Pulmonary artery endothelial cell (primary cell): ENCODE data around the gene CDH13. TPM values are rescaled to one million over a fixed set of nuclear protein-coding genes. Genes with fewer than 3 reads are reported as not detected.

Experiments
- DNase-seq: peaks from one replicate; pipeline ENCODE4 v3.0.0-alpha.2; 2011; ENCODE audit warnings: low read depth, low spot score
- total RNA-seq: library from RNA; depleted of rRNA; stranded (reverse); fragments of >200 nt; gene quantifications from 2 replicates; pipeline ENCODE4 v1.2.3, GENCODE V29; 2014

CDH13 gene
- total RNA-seq, 1 donor from 2014 or later, result 62.3 TPM

DNA sequence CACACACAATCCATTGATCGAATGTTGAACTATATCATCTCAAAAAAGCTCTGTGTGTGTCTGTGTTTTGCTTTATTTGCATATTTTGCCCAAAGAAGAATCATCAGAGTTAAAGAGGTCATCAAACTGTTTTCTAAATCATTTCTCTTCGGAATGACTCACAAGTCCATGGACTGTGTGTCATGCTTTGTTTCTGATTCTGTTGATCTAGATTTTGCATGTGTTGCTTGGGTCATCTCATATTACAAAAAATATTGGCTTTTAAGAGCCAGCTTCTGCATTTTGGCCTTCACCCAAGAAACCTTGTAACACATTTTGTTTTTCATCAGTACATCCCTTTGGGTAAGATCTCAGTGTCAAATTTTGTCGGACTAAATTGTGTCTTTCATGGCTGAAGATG lies 709.8 kb downstream of the CDH13 start:
- peak; percentile 88 for DNase-seq

DNA sequence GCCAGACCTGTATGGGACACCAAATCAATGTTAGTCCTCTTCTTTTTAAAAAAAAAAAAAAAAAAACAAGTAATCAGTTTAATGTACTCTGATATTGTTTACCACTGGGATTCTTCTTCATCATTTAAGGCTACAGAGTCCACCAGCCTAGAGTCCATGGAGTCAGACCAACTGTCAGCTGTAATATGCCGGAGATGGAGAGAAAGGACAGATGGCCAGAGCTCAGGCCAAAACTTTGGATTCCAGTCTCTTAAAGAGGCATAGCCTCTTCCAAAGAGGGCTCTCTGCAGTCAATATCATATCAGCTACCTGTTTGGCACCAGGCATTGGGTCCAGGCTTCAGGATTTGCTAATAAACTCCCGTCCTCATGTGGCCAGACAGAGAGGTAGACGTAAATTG lies 711.4 kb downstream of the CDH13 start:
- DNase-seq, result no peak

DNA sequence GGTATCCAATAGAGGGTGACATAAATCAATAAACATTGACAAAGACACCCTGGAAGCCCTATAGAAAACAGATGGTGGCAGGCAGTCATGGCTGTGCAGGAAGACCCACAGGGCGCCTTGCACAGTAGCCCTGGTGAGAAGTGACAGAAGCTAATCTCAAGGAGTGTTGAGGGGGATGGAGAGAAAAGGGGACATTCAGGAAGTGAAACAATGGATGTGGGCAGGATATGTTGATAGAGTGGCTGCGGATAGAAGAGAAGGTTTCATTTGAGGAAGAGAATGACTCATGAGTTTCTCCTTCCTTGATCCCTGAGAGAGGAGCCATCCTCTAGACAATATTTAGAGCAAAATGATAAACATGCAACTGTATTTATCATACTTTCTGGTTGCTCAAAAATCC lies 712.2 kb downstream of the CDH13 start:
- DNase-seq, result peak; percentile 75

DNA sequence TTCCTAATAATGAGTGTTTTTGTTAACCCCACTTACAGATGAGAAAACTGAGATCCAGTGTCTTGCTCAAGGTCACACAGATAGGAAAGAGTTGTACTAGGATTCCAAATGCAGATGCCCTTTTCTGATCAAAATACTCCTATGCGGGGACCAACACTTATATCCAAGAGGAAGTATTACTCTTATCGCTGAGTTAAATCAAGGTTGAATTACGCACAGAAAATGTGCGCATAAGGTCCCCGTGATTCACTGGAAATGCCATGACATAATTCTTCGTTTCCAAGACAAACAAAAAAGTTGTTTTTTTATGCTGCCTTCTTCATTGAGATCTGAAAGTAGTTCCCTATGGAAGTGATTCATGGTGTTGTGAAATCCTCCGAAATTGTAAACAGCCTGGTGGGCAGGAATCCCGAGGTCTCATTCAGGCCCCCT lies 717.2 kb downstream of the CDH13 start:
- peak; percentile 95 for DNase-seq

DNA sequence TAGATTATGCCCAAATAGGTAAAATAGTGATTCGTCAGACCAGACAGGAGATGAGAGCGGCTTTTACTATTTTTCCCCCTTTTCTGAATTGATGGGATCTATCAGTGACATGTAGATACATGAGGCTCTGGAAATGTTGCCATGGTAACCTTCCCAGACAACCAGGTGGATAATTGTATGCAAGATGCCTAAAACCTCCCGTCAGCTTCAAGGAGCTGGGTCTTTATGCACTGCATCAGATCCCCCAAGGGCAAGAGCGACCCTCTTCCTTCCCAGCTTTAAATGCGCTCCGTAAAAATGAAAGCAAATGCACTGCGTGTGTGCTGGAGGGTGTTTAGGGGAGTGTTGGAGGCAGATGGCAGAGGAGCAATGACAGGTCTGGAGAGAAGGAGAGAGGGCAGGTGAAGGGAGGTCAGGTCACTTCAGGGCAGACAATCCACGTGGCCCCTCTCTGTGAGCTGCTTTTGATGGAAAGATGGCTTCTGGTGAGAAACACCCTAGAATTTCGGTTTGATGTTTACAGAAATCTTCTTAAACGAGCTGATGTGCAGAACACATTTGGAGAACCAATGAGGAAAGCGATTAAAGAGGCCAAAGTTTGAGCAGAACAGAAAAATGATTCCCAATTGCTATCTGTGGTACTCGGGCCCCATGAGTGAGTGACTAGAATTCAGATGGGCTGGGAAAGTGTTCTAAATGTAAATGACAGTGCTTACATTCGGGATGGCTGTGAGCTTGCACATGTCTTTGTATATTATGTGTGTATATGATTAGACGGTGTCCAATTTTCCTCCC lies 719.3 kb downstream of the CDH13 start:
- no peak for DNase-seq

DNA sequence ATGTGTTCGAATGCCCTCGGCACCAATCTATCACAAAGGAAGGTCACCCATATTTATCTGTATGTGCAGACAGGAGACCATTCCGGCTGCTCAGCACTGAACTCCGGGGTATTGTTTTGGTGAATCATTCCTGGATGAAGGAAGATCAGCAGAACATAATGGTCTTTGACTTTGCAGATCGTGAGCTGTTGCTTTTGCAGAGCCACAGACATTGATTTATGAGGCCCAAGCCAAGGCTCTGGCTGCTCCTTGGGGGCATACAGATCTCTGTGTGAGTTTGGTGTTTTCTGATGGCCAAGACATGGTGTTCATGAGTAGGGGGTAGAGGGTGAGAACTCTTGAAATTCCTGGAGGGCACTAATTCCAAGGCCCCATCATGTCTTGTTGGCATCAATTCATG lies 722.2 kb downstream of the CDH13 start:
- no peak for DNase-seq

DNA sequence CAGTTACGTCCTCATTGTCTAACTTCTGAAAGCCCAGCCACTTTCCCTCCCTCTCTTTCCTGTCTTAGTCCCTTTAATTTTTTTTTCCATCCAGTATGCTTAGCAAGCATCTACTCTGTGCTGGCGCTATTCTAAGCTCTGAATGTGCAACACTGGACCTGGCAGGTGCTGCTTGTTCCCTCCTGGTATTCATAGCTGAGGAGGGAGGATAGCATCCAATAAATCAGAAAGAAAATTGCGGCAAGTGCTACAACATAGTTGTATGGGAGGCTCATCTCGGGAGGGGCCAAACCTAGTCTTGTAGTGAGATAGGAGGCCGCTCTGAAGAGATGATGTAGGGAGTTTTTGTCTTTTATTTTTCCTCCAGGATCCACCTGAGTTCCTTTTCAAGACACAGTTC lies 723.7 kb downstream of the CDH13 start:
- DNase-seq, result no peak

DNA sequence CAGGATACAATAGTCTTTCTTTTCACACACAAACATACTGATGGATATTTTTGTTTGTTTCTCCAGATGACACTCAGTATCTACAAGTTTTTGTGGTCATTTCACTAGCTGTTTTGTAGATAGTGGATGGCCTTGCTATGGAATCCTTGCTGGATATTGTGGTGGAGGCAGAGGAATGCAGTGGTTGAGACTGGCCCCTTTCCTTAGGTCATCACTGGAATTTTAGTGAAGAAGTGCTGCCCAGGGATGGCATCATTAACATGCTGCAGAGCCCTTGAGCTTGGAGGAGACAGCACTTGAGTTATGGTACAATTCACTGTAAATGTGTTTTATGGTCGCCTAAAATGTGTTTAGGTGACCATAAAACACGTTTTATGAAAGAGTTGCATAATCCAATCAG lies 725.1 kb downstream of the CDH13 start:
- DNase-seq, result no peak

DNA sequence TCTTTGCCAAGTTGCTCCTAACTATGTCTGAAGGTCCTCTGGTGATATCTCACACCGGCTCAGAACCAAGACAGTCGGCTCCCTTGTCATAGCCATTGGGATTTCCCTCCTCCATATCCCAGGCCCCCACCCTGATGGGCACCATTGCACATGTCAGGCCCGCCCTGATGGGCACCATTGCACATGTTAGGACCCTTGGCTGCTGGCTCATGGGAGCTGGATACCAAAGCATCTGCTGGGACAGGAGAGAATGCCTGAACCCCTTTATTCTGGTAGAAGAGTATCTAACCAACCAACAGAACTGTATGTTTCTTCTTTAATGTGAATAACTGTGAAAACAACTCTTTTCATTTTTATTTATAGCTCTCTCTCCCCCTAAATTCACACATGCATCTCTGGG lies 726.5 kb downstream of the CDH13 start:
- DNase-seq, result no peak

DNA sequence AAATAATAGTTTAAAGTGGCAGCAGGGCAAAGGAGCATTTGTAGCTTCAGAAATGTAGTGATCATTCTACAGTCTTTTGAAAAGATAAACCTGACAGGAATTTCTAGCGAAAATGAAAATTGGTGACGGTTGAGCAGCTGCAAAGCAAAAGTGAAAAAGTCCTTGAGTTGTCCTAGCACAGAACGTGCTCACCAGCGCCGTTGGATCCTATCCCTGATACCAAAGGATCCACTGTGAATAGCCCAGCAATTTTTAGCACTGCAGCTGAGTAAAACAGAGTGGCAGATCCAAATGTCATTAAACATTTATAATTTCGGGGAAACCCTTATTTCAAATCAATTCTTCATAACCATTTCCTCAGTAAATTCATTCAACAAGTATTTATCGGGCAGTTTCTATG lies 727.2 kb downstream of the CDH13 start:
- DNase-seq, result no peak

DNA sequence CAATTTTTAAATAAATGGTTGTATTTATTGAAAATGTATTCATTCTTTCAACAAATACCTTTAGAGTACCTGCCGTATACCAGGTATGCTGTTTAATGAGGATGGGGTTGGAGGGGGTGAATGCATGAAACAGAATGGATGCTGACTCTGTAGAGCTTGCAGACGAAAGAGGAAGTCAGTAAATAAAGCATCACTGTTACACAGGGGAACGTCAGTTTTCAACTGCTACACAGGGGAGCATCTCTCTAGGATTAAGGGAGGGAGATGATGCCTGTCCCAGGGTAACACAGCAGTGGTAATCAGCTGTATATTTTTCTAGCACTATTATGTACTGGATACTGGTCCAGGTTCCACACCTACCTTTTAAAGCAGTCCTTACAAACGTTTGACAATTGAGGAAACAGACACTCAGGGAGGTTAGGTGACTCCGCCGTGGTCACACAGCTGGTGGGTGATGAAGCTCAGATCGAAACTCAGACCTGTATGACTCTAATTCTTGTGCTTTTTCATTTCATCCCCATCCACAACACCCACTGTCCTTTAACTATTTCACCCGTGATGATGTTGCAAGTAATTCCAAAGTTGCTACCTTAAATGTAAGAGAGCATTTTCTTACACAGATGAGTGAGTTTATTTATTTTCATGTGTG lies 728.9 kb downstream of the CDH13 start:
- no peak for DNase-seq

DNA sequence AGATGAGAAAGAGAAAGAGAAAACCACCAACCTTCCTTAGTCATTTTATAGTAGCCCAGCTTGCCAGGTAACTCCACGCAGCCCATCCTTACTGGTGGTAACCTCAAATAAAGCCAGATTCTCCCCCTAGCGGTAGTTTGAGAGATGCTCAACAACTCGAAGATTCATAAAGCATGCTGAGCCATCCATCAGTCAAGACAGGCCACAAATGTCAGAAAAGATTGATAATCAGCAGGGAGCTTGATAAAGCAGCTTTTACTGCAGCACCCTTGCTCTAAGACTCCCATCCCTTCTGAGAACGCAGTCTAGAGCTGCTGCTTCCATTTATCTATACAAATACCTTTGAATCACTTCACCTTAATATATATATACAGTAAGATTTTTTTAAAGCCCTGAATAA lies 729.5 kb downstream of the CDH13 start:
- peak; percentile 40 for DNase-seq

DNA sequence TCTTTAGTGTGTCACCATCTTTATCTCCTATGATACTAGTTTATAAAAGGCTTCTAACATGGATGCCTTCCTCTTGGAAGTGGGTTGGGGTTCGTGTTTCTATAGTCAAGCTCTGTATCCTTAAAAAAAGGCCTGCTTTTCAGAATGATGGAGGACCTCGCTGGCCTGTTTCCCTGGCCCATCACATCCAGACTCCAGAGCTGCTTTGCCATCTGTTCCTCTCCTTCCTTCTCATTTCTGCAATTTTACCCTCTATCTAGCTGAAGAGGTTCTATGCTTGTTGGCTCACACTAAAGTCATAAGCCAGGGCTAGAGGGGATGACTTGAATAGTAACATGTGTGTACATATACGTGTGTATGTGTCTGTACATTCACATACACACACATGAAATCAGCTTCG lies 730.2 kb downstream of the CDH13 start:
- no peak for DNase-seq

DNA sequence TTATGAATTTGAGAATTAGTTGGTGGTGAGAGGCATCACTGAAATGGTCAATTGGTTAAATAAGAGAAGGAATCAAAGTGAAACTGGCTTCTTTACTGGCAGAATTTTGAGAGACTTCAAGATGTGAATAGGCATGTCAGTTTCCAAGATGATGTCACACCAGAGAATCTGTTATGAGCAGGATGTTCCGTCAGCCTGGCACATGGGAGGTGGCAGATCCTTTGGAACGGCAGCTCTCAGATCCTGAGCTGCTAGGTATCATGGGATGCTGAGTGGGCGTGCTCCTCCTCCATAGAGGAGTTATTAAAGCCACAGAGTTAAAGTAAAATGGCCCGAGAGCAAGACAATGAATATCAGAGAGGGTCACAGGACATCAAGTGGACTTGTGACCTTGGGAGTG lies 736.8 kb downstream of the CDH13 start:
- DNase-seq, result no peak

DNA sequence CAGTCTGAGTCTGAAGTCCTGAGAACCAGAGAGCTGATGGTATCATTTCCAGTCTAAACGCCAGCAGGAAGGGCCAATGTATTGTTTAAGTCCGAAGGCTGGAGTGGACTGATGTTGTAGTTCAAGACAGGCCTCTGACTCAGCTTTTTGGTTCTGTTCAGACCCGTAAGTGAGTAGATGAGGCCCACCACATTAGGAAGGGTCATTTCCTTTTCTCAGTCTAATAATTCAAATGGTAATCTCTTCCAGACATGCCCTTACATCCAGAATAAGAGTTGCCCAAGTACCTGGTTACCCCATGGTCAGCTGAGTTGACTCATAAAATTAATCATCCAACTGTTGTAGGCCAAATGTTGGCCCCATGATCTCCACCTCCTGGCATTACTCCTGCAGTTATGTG lies 738.4 kb downstream of the CDH13 start:
- DNase-seq, result peak; percentile 70

DNA sequence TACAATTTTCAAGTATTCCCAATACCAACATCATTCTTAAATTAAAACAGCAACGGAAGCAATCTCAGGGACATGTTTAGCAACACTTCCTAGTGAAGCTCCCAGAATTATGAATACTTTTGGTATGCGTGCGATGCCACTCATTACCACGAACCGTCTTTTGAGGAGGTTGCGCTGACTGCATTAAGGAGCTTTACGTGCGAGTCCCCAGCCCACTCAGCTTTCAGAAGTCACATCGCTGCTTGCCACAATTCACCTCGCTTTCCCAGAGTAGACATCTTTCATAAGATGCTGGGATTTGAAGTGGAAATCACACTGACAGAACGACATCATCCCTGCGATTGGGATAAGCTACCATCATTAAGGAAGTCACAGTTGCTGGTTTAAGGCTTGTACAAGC lies 739.5 kb downstream of the CDH13 start:
- DNase-seq, result no peak

DNA sequence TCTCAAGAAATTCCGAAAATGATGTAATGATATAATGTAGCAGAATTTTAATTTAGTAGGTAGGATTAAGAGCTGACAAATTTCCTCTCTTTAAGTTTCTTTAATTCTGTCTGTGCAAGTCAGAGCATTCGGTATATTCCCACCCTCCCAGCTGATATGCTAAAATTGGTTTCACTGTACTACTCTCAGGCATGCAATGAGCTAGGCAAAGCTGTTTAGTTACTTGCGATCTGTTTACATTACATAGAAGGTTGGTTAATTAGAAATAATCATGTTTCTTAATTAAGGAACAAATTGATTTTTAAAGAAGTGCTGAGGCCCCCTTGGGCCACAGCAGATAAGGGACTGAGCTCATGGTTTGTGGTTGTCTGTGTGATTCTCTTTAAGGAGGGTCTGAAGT lies 748.2 kb downstream of the CDH13 start:
- DNase-seq, result no peak

DNA sequence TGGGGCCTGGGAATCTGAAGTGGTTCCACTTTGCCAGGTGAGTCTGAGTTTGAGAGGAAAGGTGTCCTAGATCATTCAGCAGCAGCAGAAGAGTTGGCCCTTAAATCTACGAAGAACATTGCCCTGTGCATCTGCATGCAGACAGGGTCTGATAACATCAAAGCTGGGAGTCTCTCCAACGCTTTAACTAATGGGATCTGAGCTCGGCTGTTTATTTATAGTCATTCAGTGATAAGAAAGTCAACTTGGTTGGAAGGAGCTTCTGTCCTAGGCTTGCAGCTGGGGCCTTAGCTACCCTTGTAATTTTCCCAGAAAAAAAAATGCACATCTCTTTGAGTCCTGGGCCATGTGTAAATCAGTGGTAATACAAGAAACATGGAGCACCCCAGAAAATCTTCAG lies 763.0 kb downstream of the CDH13 start:
- no peak for DNase-seq

DNA sequence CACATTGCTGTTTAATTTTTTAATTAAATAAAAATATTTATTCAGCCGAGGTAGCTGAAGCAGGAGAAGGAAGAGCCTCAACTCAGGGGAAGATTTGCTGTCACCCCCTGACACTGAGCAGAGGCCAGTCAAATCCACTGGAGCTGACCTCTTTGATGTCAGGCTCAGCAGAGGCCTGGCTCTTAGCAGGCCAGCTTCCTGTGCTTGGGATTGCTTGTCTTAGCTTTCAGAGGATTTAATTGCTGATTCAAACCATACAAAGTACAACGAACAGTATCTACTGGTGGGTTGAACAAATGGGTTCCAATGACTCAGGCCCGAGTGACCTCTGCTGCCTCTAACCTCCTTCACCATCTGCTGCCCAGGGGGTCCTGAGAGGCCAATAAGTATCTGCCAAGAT lies 764.0 kb downstream of the CDH13 start:
- no peak for DNase-seq

DNA sequence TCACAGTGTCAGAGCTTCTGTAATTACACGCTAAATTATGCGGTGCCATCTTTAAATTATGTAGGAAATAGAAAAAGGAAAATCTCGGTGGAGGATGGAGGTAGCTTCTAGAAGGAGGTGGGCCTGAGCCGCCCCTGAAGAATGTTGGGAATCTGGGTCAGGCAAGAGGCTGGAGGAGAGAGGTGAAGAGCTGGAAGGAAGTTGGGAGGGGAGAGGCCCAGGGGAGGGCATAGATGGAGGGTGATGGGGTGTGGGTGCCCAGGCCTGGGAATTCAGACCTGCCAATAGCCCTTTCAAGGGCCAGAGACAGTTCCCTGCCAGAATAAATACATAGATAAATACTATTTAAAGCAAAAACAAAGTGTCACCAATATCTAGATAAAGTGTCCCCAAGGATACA lies 766.0 kb downstream of the CDH13 start:
- DNase-seq, result no peak

DNA sequence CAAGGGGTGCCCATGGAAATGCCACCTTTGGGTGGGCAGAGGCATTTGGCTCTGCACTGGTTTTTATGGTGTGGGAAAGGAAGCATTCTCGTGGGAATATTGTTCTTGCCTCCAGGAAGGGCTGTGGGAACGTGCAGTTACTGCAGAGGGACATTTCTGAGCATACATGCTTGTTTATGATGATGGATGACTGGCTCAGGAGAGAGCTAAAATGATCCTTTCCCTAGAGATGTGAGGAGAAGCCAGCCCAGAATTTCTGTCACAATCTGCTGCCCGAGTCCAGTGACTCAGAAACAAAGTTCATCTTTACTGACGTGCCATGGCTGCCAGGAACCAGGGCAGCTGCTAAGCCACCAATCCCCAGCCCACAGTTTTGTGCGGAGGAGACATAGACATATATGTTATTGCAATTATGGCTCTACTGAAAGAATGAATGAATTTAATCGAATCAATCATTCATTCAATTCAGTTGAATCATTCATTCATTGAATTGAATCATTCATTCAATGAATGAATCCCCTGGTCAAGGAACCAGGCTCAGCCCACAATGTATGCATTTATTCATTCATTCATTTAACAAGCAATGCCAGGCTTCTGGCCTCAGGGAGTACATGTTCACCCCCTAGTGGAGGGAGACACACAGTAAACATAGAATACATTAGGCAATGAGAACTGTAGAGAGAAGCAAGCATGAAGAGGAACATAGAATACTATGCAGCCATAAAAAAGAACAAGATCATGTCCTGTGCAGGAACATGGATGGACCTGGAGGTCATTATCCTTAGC lies 766.6 kb downstream of the CDH13 start:
- no peak for DNase-seq

DNA sequence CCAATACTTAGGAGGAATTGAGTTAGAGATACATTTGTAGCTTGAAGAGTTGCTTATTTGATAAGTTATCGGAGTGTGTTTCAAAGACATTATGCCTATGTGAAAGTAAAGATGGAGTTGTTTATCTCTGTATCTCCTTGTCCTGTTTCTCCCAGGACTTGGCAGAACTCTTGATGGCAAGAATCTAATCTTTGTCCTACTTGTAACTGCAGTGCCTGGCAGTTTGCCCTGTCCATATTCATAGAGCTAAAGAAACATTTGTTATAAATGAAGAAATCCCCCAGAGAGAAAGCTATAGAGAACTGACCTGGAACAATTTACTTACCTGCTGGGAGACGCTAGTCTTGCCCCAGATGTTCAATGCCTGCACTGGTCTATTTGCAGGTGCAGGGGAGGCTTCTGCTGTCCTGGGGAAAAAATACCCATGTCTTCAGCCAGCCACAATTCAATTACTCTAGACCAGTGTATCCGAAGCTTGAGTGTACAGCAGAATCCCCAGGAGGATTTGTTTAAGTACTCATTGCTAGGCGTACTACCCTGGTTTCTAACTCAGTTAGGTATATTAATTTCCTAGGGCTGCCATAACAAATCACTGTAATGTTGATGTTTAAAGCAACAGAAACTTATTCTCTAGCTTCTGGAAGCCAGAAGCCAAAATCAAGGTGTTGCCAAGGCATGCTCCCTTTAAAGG lies 771.0 kb downstream of the CDH13 start:
- DNase-seq, result no peak
